Fibroblast of pulmonary artery (primary cell): ENCODE results near the gene TMPRSS4.

ENCODE experiments used
- DNase-seq: peaks from one replicate; pipeline ENCODE4 v3.0.0-alpha.2; 2010; ENCODE audit warnings: low read depth
- H3K4me3 ChIP-seq: replicated peaks from 2 replicates; pipeline ENCODE4 v1.5.1; 2011; ENCODE audit warnings: low read depth, mild to moderate bottlenecking, control low read depth, low read length, moderate library complexity
- TF ChIP-seq, protein P1 (sequence below): IDR thresholded peaks from 2 replicates; pipeline ENCODE4 v1.5.1; 2011; ENCODE audit warnings: mild to moderate bottlenecking, control low read depth, low read length, inconsistent platforms; ENCODE audit errors: missing control alignments

TMPRSS4 gene

GRCh38 chr11:118149493-118149892 is 72.6 kb downstream of the TMPRSS4 start:
- TF ChIP-seq, protein P1, sequence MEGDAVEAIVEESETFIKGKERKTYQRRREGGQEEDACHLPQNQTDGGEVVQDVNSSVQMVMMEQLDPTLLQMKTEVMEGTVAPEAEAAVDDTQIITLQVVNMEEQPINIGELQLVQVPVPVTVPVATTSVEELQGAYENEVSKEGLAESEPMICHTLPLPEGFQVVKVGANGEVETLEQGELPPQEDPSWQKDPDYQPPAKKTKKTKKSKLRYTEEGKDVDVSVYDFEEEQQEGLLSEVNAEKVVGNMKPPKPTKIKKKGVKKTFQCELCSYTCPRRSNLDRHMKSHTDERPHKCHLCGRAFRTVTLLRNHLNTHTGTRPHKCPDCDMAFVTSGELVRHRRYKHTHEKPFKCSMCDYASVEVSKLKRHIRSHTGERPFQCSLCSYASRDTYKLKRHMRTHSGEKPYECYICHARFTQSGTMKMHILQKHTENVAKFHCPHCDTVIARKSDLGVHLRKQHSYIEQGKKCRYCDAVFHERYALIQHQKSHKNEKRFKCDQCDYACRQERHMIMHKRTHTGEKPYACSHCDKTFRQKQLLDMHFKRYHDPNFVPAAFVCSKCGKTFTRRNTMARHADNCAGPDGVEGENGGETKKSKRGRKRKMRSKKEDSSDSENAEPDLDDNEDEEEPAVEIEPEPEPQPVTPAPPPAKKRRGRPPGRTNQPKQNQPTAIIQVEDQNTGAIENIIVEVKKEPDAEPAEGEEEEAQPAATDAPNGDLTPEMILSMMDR = no peak
- no peak overlapping the region for H3K4me3 ChIP-seq
- no peak for DNase-seq

DNA sequence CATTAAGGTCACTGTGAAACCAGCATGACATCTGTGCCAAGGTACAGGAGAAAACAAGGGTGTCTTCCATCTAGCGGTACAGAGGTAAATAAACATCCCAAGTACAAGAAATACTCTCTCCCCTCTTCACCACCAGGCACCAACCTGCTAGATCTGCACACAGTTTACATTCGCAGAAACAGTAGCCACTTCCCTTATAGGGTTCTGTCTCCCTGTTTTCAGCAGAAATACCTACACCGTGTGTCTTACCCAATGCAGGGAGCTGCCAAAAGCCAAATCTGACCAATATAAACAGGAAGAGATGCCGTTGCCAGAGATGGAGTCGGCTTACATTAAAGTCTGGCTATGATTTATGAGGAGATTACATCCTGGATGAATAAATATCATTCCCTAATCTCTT is 74.6 kb downstream of the TMPRSS4 start:
- TF ChIP-seq, protein P1 = no peak
- no peak for DNase-seq
- H3K4me3 ChIP-seq = no peak overlapping the region

GRCh38 chr11:118152020-118152551 is 75.2 kb downstream of the TMPRSS4 start:
- no peak for DNase-seq
- H3K4me3 ChIP-seq = peak overlapping the region; percentile 44
- TF ChIP-seq, protein P1 = no peak

GRCh38 chr11:118152552-118153471 is 75.9 kb downstream of the TMPRSS4 start, which contains the start of gene SCN4B:
SCN4B (minus strand) TSS chr11:118152823; CDS start chr11:118152673, 150 bp downstream.
- TF ChIP-seq, protein P1 = no peak
- peak; percentile 48 for DNase-seq
- H3K4me3 ChIP-seq = peak within 1 kb of the TSS; percentile 44

- no peak for DNase-seq
- TF ChIP-seq, protein P1 = no peak
- no peak overlapping the region for H3K4me3 ChIP-seq
Observed at GRCh38 chr11:118153516-118153915, 76.6 kb downstream of the TMPRSS4 start.

- no peak for DNase-seq
- TF ChIP-seq, protein P1 = no peak
- no peak overlapping the region for H3K4me3 ChIP-seq
Observed at GRCh38 chr11:118153976-118154375, 77.1 kb downstream of the TMPRSS4 start.
